SU-DHL-6 (cell line): Measurements from ENCODE around the gene SLC12A8.

Source experiments
- CTCF ChIP-seq: fragments of 200-600 bp; sonication (generic); IDR thresholded peaks from one replicate; pipeline ENCODE4 v1.5.1; 2017; ENCODE audit warnings: antibody characterized with exemption, mild to moderate bottlenecking, low read length, moderate library complexity; ENCODE audit not compliant: insufficient read depth, poor library complexity, severe bottlenecking
- EZH2phosphoT487 ChIP-seq: fragments of 200-600 bp; sonication (generic), shearing (Covaris generic); conservative IDR thresholded peaks from 2 replicates; pipeline ENCODE4 v1.6.1; 2018; ENCODE audit warnings: mild to moderate bottlenecking, antibody characterized with exemption, low read length, moderate library complexity, mixed read lengths

- no peak for TF ChIP-seq CTCF
- TF ChIP-seq EZH2phosphoT487: no peak
Measured at GRCh38 chr3:125262161-125262560, 49.6 kb upstream of the SLC12A8 start.
